Measurements from ENCODE around the gene APCDD1L.

The APCDD1L gene

GRCh38 chr20:58546756-58547622, 31.8 kb upstream of the APCDD1L start:
- no CpG with 5 or more reads among the region's 19 CpGs for WGBS, 2 donors (ENCODE audit: extremely low coverage in 2 of 2, insufficient read length in 2 of 2, insufficient replicate concordance in 1 of 2)

GRCh38 chr20:58546416-58546711, 31.2 kb upstream of the APCDD1L start:
- WGBS, 2 donors (ENCODE audit: extremely low coverage in 2 of 2, insufficient read length in 2 of 2, insufficient replicate concordance in 1 of 2), result no CpG with 5 or more reads among the region's 5 CpGs
- H3K18ac ChIP-seq (ENCODE audit: low read length), result no peak overlapping the region
- no peak overlapping the region for H2BK15ac ChIP-seq (ENCODE audit: low read length)
- no peaks in the 10 kb centered on the region for H3K36me3 ChIP-seq (replicated peaks in 1 of 2; ENCODE audit: control insufficient read depth in 2 of 2, insufficient read depth in 2 of 2, low read length in 2 of 2)
- H3K4me1 ChIP-seq (ENCODE audit: control insufficient read depth in 2 of 2, insufficient read depth in 1 of 2, low read depth in 1 of 2, low read length in 2 of 2), result no peaks in the 10 kb centered on the region
- DNase-seq (ENCODE audit: low spot score), result no peak
- no peak overlapping the region for H2AFZ ChIP-seq (ENCODE audit: low read length)
- H3K27ac ChIP-seq (replicated peaks; ENCODE audit: low read length), result no peak overlapping the region
- H2AK5ac ChIP-seq (ENCODE audit: low read depth, low read length), result no peak overlapping the region
- H3K79me1 ChIP-seq (ENCODE audit: low read depth, low read length), result no peaks in the 10 kb centered on the region
- H3K27me3 ChIP-seq (ENCODE audit: control insufficient read depth in 3 of 3, insufficient read depth in 3 of 3, low read depth in 1 of 3, low read length in 3 of 3), result peaks cover 0 to 6% (median 0%) of the 10 kb centered on the region in 3 experiments
- H4K91ac ChIP-seq (ENCODE audit: low read depth, low read length, poor library complexity), result no peak overlapping the region
- no peak overlapping the region for H4K8ac ChIP-seq (ENCODE audit: low read depth, low read length)
- H3K14ac ChIP-seq (ENCODE audit: low read length), result no peak overlapping the region
- H2BK120ac ChIP-seq (ENCODE audit: low read depth, low read length), result no peak overlapping the region
- no peak overlapping the region for H3K4me3 ChIP-seq (ENCODE audit: low read length in 2 of 2)
- H2BK5ac ChIP-seq (ENCODE audit: low read length), result no peak overlapping the region
- H2BK12ac ChIP-seq (ENCODE audit: low read length), result no peak overlapping the region
- no peak overlapping the region for H3K23ac ChIP-seq (ENCODE audit: low read depth, low read length, poor library complexity)
- H3K4me2 ChIP-seq (ENCODE audit: insufficient read depth, low read length, poor library complexity, severe bottlenecking), result no peak overlapping the region
- H3K9ac ChIP-seq (ENCODE audit: low read depth, low read length, poor library complexity), result no peak overlapping the region
- no peaks in the 10 kb centered on the region for H3K9me3 ChIP-seq (replicated peaks in 1 of 2; ENCODE audit: control insufficient read depth in 2 of 2, insufficient read depth in 1 of 2, low read depth in 1 of 2, low read length in 2 of 2)
- no peak overlapping the region for H3K4ac ChIP-seq (ENCODE audit: low read length)

More at GRCh38 chr20:58546756-58547622, 31.8 kb upstream of the APCDD1L start:
- H3K23ac ChIP-seq (ENCODE audit: low read depth, low read length, poor library complexity), result no peak overlapping the region
- H2AK5ac ChIP-seq (ENCODE audit: low read depth, low read length), result no peak overlapping the region
- H2AFZ ChIP-seq (ENCODE audit: low read length), result no peak overlapping the region
- H3K14ac ChIP-seq (ENCODE audit: low read length), result no peak overlapping the region
- H3K27me3 ChIP-seq (ENCODE audit: control insufficient read depth in 3 of 3, insufficient read depth in 3 of 3, low read depth in 1 of 3, low read length in 3 of 3), result peaks cover 0 to 6% (median 0%) of the 10 kb centered on the region in 3 experiments
- no peak overlapping the region for H4K8ac ChIP-seq (ENCODE audit: low read depth, low read length)
- DNase-seq (ENCODE audit: low spot score), result no peak
- no peak overlapping the region for H3K27ac ChIP-seq (replicated peaks; ENCODE audit: low read length)
- H3K4me2 ChIP-seq (ENCODE audit: insufficient read depth, low read length, poor library complexity, severe bottlenecking), result no peak overlapping the region
- no peaks in the 10 kb centered on the region for H3K36me3 ChIP-seq (replicated peaks in 1 of 2; ENCODE audit: control insufficient read depth in 2 of 2, insufficient read depth in 2 of 2, low read length in 2 of 2)
- H3K4me1 ChIP-seq (ENCODE audit: control insufficient read depth in 2 of 2, insufficient read depth in 1 of 2, low read depth in 1 of 2, low read length in 2 of 2), result no peaks in the 10 kb centered on the region
- no peak overlapping the region for H4K91ac ChIP-seq (ENCODE audit: low read depth, low read length, poor library complexity)
- H2BK5ac ChIP-seq (ENCODE audit: low read length), result no peak overlapping the region
- H3K18ac ChIP-seq (ENCODE audit: low read length), result no peak overlapping the region
- H2BK15ac ChIP-seq (ENCODE audit: low read length), result no peak overlapping the region
- H2BK12ac ChIP-seq (ENCODE audit: low read length), result no peak overlapping the region
- no peak overlapping the region for H2BK120ac ChIP-seq (ENCODE audit: low read depth, low read length)
- no peaks in the 10 kb centered on the region for H3K79me1 ChIP-seq (ENCODE audit: low read depth, low read length)
- H3K4me3 ChIP-seq (ENCODE audit: low read length in 2 of 2), result no peak overlapping the region
- peaks cover 0 to 2% of the 10 kb centered on the region in 2 donors for H3K9me3 ChIP-seq (replicated peaks in 1 of 2; ENCODE audit: control insufficient read depth in 2 of 2, insufficient read depth in 1 of 2, low read depth in 1 of 2, low read length in 2 of 2)
- H3K9ac ChIP-seq (ENCODE audit: low read depth, low read length, poor library complexity), result no peak overlapping the region
- no peak overlapping the region for H3K4ac ChIP-seq (ENCODE audit: low read length)

GRCh38 chr20:58545565-58546415, 30.6 kb upstream of the APCDD1L start:
- peaks cover 0 to 6% (median 0%) of the 10 kb centered on the region in 3 experiments for H3K27me3 ChIP-seq (ENCODE audit: control insufficient read depth in 3 of 3, insufficient read depth in 3 of 3, low read depth in 1 of 3, low read length in 3 of 3)
- H2BK15ac ChIP-seq (ENCODE audit: low read length), result no peak overlapping the region
- no peaks in the 10 kb centered on the region for H3K9me3 ChIP-seq (replicated peaks in 1 of 2; ENCODE audit: control insufficient read depth in 2 of 2, insufficient read depth in 1 of 2, low read depth in 1 of 2, low read length in 2 of 2)
- H2BK120ac ChIP-seq (ENCODE audit: low read depth, low read length), result no peak overlapping the region
- H2AK5ac ChIP-seq (ENCODE audit: low read depth, low read length), result no peak overlapping the region
- no peaks in the 10 kb centered on the region for H3K36me3 ChIP-seq (replicated peaks in 1 of 2; ENCODE audit: control insufficient read depth in 2 of 2, insufficient read depth in 2 of 2, low read length in 2 of 2)
- no peak overlapping the region for H2BK12ac ChIP-seq (ENCODE audit: low read length)
- no peak overlapping the region for H2BK5ac ChIP-seq (ENCODE audit: low read length)
- WGBS, 2 donors (ENCODE audit: extremely low coverage in 2 of 2, insufficient read length in 2 of 2, insufficient replicate concordance in 1 of 2), result no CpG with 5 or more reads among the region's 17 CpGs
- H3K27ac ChIP-seq (replicated peaks; ENCODE audit: low read length), result no peak overlapping the region
- H3K18ac ChIP-seq (ENCODE audit: low read length), result no peak overlapping the region
- no peak overlapping the region for H4K8ac ChIP-seq (ENCODE audit: low read depth, low read length)
- no peak overlapping the region for H3K23ac ChIP-seq (ENCODE audit: low read depth, low read length, poor library complexity)
- H3K4ac ChIP-seq (ENCODE audit: low read length), result no peak overlapping the region
- H3K4me1 ChIP-seq (ENCODE audit: control insufficient read depth in 2 of 2, insufficient read depth in 1 of 2, low read depth in 1 of 2, low read length in 2 of 2), result no peaks in the 10 kb centered on the region
- H3K4me3 ChIP-seq (ENCODE audit: low read length in 2 of 2), result no peak overlapping the region
- no peak overlapping the region for H3K9ac ChIP-seq (ENCODE audit: low read depth, low read length, poor library complexity)
- no peak overlapping the region for H3K14ac ChIP-seq (ENCODE audit: low read length)
- no peak overlapping the region for H3K4me2 ChIP-seq (ENCODE audit: insufficient read depth, low read length, poor library complexity, severe bottlenecking)
- H3K79me1 ChIP-seq (ENCODE audit: low read depth, low read length), result no peaks in the 10 kb centered on the region
- H4K91ac ChIP-seq (ENCODE audit: low read depth, low read length, poor library complexity), result no peak overlapping the region
- DNase-seq (ENCODE audit: low spot score), result no peak
- no peak overlapping the region for H2AFZ ChIP-seq (ENCODE audit: low read length)

GRCh38 chr20:58544891-58545290, 29.7 kb upstream of the APCDD1L start:
- no peak for DNase-seq (ENCODE audit: low spot score)
- Histone ChIP-seq H2BK120ac (ENCODE audit: low read depth, low read length) (no peak overlapping the region), H3K36me3 (replicated peaks in 1 of 2; ENCODE audit: control insufficient read depth in 2 of 2, insufficient read depth in 2 of 2, low read length in 2 of 2) (no peaks in the 10 kb centered on the region), H3K4me2 (ENCODE audit: insufficient read depth, low read length, poor library complexity, severe bottlenecking) (no peak overlapping the region), H4K91ac (ENCODE audit: low read depth, low read length, poor library complexity) (no peak overlapping the region), H2BK5ac (ENCODE audit: low read length) (no peak overlapping the region), H2BK15ac (ENCODE audit: low read length) (no peak overlapping the region), H2AK5ac (ENCODE audit: low read depth, low read length) (no peak overlapping the region), H4K8ac (ENCODE audit: low read depth, low read length) (no peak overlapping the region), H3K4me3 (ENCODE audit: low read length in 2 of 2) (no peak overlapping the region), H3K4me1 (ENCODE audit: control insufficient read depth in 2 of 2, insufficient read depth in 1 of 2, low read depth in 1 of 2, low read length in 2 of 2) (no peaks in the 10 kb centered on the region), H3K4ac (ENCODE audit: low read length) (no peak overlapping the region), H3K9me3 (replicated peaks in 1 of 2; ENCODE audit: control insufficient read depth in 2 of 2, insufficient read depth in 1 of 2, low read depth in 1 of 2, low read length in 2 of 2) (no peaks in the 10 kb centered on the region), H2BK12ac (ENCODE audit: low read length) (no peak overlapping the region), H3K79me1 (ENCODE audit: low read depth, low read length) (no peaks in the 10 kb centered on the region), H2AFZ (ENCODE audit: low read length) (no peak overlapping the region), H3K27ac (replicated peaks; ENCODE audit: low read length) (no peak overlapping the region), H3K18ac (ENCODE audit: low read length) (no peak overlapping the region), H3K27me3 (ENCODE audit: control insufficient read depth in 3 of 3, insufficient read depth in 3 of 3, low read depth in 1 of 3, low read length in 3 of 3) (peaks cover 0 to 6% (median 0%) of the 10 kb centered on the region in 3 experiments), H3K9ac (ENCODE audit: low read depth, low read length, poor library complexity) (no peak overlapping the region), H3K14ac (ENCODE audit: low read length) (no peak overlapping the region), H3K23ac (ENCODE audit: low read depth, low read length, poor library complexity) (no peak overlapping the region)
- WGBS, 2 donors (ENCODE audit: extremely low coverage in 2 of 2, insufficient read length in 2 of 2, insufficient replicate concordance in 1 of 2), result no CpG with 5 or more reads among the region's 4 CpGs
